ENCODE data around the gene KCNA1. TPM values are rescaled to one million over a fixed set of nuclear protein-coding genes. Genes with fewer than 3 reads are reported as not detected.

Gene KCNA1
- polyA plus RNA-seq, 3 donors = 0.07 to 0.17 (median 0.12) TPM

DNA sequence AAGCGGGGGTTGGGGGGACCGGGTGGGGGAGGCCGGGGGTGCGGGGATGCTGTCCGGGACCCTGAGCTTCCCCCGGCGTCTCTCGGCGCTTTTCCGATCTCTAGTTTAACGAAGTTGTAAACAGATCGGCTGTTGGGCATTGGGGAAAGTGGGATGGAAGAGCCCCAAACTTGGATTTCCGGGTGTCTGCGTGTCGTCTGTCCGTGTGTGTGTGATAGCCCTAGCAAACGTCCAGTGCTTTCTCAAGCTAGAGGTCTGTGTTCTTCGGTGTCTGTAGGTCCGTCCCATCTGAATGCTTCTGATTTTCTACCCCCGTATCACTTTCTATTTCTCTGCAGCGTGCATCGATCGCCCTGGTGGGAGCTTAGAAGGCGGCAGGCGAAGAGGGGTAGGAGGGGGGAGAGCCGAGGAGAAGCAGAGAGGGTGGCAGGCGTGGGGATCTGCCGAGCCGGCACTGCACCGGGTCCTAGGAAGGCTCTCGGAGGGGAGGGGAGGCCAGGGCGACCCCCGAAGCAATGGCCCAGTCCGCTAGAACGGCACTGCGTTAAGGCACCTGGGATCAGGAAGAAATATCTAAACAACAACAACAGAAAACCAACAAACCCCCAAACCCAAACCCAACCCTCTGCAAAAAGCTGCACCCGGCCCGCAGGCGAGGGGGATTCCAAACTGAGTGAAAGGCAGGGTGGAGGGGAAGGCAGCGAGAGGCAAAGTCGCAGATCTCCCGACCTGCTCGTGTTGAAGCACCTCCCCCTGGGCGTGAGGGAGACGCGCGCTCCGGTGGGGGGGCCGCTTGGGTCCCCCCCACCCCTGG lies 1.0 kb downstream of the KCNA1 start:
- DNase-seq (ENCODE audit: low read depth in 3 of 3, low spot score in 2 of 3) = no peak

DNA sequence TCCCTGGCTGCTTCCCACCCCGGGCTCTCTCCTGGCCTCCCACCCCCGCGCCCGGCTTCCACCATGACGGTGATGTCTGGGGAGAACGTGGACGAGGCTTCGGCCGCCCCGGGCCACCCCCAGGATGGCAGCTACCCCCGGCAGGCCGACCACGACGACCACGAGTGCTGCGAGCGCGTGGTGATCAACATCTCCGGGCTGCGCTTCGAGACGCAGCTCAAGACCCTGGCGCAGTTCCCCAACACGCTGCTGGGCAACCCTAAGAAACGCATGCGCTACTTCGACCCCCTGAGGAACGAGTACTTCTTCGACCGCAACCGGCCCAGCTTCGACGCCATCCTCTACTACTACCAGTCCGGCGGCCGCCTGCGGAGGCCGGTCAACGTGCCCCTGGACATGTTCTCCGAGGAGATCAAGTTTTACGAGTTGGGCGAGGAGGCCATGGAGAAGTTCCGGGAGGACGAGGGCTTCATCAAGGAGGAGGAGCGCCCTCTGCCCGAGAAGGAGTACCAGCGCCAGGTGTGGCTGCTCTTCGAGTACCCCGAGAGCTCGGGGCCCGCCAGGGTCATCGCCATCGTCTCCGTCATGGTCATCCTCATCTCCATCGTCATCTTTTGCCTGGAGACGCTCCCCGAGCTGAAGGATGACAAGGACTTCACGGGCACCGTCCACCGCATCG lies 1.8 kb downstream of the KCNA1 start:
- no peak for DNase-seq (ENCODE audit: low read depth in 3 of 3, low spot score in 2 of 3)

DNA sequence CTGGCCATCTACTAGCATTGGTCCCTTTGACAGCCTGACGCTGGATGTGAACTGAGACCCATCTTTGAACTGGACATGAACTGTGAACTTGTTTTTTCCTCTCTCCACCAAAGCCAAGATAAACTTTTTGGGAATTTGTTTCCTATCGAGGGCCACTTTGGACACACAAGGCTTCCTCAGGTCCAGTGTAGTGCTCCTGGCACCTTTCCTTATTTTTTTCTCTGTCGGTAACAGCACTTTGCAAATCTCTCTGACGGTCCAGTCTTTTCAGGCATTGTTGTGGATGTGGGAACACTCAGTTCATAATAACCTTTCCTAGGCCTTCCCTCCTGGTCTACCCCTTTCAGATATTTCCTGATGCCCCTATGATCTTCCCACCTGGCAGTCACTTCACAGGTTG lies 5.0 kb downstream of the KCNA1 start:
- no peak for DNase-seq (ENCODE audit: low read depth in 3 of 3, low spot score in 2 of 3)

GRCh38 chr12:4915752-4916151 lies 6.0 kb downstream of the KCNA1 start:
- DNase-seq (ENCODE audit: low read depth in 3 of 3, low spot score in 2 of 3) = no peak

- DNase-seq (ENCODE audit: low read depth in 3 of 3, low spot score in 2 of 3) = no peak
Measured at GRCh38 chr12:4918950-4919660, 9.4 kb downstream of the KCNA1 start.

DNA sequence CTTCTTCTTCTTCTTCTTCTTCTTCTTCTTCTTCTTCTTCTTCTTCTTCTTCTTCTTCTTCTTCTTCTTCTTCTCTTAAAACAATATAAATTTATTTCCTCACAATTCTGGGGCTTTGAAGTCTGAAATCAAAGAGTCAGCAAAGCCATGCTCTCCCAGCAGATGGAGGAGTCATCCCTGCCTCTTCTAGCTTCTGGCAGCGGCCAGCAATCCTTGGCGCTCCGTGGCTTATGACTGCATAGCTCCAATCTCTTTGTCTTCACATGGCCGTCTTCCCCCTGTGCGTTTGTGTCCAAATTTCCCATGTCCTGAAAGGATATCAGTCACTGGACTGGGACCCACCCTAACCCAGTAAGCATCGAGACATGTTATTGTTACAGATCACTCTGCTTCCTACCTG lies 22.9 kb downstream of the KCNA1 start:
- no peak for DNase-seq (ENCODE audit: low read depth in 3 of 3, low spot score in 2 of 3)

DNA sequence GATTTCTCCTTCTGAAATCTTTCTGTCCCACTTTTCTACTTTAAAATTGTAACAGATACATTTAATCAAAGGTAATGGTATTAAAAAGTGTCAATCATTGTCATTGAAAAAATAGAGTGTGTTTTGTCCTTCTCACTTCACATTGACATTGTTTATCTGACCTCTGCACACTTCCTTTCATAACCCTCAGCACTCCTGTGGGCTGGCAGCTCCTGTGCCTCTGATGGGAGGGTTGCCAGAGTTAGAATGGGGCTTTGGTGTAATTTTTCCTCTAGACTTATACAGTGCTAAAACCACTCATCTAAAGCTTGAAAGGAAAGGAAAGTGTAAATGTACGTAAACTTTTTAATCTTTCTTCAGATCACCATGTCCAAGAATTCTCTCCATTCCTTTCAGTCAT lies 23.7 kb downstream of the KCNA1 start:
- DNase-seq (ENCODE audit: low read depth in 3 of 3, low spot score in 2 of 3) = no peak

- DNase-seq (ENCODE audit: low read depth in 3 of 3, low spot score in 2 of 3) = no peak
Measured at GRCh38 chr12:4934407-4935035, 24.8 kb downstream of the KCNA1 start.

GRCh38 chr12:4938900-4939299 lies 29.2 kb downstream of the KCNA1 start:
- no peak for DNase-seq (ENCODE audit: low read depth in 3 of 3, low spot score in 2 of 3)

DNA sequence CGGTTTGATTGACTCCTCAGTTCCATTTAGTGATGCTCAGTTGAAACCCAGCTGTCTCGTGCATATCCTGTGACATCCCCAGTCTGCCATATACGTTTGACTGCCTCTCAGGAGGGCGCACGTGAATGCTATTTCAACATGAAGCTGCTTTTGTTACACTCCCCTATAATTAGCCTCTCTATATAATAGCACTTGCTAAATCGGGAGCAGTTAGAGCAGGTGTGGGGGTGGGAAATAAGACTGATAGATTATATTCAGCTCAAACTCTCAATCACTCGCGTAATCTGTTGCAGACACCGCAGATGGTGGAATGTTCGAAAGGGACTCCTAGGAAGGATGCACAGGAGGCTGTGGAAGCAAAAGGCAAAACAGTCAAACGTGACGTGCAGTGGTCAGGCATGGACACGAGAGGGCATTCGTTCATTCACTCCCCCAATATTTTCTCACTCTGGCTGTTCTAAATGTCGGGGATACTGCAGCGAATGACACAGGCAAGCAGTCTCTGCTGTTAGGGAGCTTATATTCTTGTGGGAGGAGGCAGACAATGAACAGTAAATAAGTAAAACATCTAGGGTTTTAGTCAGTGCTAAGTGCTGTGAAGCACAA lies 29.8 kb downstream of the KCNA1 start:
- no peak for DNase-seq (ENCODE audit: low read depth in 3 of 3, low spot score in 2 of 3)

DNA sequence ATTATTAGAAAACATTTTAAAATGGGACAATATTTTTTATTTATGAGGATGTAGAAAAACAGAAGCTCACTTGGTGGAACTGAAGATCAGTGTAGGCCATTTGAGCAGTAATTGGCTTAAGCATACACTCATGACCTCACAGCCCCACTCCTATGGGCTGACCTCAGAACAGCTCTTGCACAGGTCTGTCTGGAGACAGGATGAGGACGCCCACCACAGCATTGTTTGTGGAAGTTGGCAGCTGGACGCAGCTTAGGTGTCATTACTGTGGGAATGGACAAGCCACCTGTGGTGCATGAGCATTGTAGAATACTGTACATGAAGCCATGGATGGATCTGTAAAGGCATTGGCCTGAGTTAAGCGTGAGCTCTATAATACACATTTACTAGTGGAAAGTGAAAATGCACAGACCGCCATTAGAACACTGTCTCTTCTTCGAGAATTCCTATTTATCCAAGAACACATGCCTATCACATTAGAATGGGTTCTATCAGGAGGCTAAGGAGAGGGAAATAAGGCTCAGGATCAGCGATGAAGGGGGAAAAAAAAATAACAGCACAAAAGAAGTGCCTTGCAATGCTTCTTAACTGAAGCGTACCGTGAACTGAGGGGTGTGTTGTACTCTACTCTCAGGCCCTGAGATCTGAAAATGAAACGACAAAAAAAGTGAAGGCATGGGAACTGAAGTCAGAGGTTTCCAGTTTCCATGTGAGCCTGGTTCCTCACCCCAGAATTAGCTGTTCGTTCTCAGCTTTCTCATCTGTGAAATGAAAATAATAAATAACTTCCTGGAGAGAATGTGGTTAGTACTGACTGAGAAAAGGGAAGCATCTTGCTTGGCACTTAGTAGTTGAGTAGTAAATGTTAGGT lies 33.6 kb downstream of the KCNA1 start:
- DNase-seq (ENCODE audit: low read depth in 3 of 3, low spot score in 2 of 3) = no peak

DNA sequence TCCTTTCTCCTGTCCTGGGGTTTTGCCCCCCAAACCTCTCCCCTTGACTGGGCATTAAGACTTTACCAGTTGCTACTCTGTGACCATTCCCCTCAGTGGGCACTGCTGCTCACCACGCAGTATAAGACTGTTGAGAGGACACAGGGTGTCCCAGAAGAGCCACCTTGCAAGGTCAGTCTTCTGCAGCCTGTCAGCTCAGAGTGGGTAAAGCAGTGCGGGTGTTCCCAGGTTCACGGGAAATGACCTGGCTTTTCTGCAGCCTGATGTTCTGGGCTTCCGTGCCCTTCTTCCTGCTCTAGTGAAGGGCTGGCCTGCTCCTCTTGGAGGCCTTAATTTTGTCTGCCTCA lies 34.2 kb downstream of the KCNA1 start:
- DNase-seq (ENCODE audit: low read depth in 3 of 3, low spot score in 2 of 3) = no peak

- DNase-seq (ENCODE audit: low read depth in 3 of 3, low spot score in 2 of 3) = no peak
Measured at GRCh38 chr12:4947253-4947652, 37.5 kb downstream of the KCNA1 start.

- no peak for DNase-seq (ENCODE audit: low read depth in 3 of 3, low spot score in 2 of 3)
Measured at GRCh38 chr12:4951083-4951482, 41.4 kb downstream of the KCNA1 start.

- DNase-seq (ENCODE audit: low read depth in 3 of 3, low spot score in 2 of 3) = no peak
Measured at GRCh38 chr12:4951601-4952000, 41.9 kb downstream of the KCNA1 start.

DNA sequence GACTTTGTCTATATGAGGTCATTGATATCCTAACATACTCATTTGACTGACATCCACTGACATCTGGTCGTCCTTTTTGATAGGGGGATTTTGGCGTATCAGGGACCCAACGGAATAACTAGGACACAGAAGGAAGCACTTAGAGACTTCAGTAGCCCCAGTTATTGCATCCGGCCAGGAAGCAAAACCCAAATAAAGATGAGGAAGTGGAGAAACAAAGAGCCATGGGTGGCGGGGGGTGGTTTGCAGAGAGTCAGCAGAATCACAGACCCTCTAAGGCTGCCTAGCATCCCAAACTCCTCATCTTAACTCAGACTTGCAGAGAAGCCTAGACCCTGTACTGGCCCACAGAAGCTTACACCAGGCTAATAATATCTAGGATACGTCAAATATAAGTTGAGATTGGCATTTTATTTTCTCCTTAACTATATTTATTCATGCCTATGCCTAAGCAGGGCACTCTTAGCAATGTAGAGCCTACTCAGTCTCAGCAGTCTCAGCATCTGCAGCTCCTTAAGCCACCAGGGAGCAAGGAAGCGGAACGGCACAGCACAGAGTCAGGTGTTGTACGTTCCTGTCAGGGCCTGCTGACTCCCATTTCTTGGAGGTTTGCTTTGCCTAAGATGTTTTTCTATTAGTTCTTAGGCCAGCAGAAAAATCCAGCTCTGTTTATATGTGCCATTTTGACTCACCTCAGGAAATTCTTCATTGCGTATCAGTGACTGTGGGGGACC lies 45.1 kb downstream of the KCNA1 start:
- DNase-seq (ENCODE audit: low read depth in 3 of 3, low spot score in 2 of 3) = no peak

- DNase-seq (ENCODE audit: low read depth in 3 of 3, low spot score in 2 of 3) = no peak
Measured at GRCh38 chr12:4956054-4956453, 46.3 kb downstream of the KCNA1 start.

DNA sequence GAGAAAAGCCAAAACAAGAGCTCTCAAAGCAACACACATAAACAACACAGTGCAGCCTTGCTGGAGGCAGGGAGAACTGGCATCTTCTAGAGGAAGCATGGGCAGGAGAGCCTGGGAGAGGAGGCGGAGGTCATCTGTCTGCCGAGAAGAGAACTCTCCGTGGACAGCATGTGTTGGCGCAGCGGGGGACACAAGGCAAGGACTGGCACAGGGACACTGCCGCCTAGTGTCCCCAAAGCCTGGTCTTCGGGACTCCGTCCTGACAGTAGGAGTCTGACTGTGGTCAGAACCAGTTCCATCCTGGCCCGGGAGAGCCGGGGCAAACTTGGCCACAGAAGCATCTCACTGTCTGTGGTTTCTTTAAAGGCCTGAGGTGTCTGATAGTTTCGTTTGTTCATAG lies 47.3 kb downstream of the KCNA1 start:
- DNase-seq (ENCODE audit: low read depth in 3 of 3, low spot score in 2 of 3) = no peak

DNA sequence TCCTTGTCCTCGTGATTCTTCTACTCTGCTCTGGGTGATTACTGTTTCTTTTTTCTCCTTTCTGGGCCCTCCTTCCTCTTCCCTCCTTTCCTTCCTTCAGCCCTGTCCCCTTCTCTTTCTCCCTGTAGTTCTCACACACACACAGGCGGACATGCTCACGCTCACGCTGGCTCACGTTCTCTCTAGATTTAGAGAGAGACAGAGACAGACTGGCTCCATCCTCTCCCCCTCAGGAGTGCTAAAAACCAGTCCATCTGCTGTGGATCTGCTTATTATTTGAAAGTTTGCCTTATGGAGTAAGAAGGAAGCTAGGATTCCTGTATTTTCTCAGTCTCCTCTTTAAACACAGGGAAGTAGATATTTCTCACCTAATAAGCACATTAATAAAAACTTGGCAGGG lies 48.1 kb downstream of the KCNA1 start:
- no peak for DNase-seq (ENCODE audit: low read depth in 3 of 3, low spot score in 2 of 3)
